ENCODE data around the gene GJB2.
"Not testable (repeated sequence)": the region's sequence is repeated elsewhere in the genome, so short reads cannot be mapped to it uniquely, and the experiment has no call there.

The GJB2 gene

GRCh38 chr13:20165417-20166257 lies 27.1 kb downstream of the GJB2 start:
- DNase-seq (ENCODE audit: low read depth) = no peak

- DNase-seq (ENCODE audit: low read depth) = no peak
Observed at GRCh38 chr13:20161951-20162300, 30.8 kb downstream of the GJB2 start.

- no peak for DNase-seq (ENCODE audit: low read depth)
Observed at GRCh38 chr13:20161275-20161950, 31.3 kb downstream of the GJB2 start.

GRCh38 chr13:20160306-20161274 lies 32.1 kb downstream of the GJB2 start, which contains the start of gene GJA3:
GJA3 (minus strand) TSS chr13:20161052; CDS start chr13:20143288, 17,764 bp downstream.
- no peak for DNase-seq (ENCODE audit: low read depth)

DNA sequence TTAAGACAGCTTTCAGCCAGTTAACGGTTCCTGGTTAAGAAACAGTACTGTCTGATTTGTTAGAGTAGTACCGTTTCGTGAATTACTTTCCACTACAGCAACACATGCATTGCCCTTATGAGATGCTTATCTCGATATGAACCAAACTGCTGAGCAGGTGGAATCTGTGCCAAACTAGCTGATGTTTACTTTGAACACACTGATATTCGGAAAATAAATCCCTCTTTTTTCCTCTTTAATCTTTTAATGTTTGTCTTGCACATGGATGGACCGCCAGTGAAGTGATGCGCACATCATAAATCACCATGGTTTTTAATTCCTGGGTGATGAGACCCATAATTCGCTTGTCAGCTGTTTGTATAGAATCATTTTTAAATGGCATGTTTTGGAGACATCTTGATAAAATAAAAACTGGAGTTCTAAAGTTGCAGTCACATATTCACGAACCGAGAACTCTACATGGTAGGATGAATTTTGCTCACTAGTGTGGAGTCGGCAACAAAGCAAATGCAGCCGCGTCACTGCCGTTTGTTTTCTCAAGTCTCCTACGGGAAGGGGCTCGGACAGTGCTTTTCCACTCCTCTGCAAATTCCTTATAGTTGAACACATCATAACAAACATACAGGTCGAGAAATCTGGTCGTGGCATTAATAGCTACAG lies 33.0 kb downstream of the GJB2 start:
- no peak for DNase-seq (ENCODE audit: low read depth)

- no peak for DNase-seq (ENCODE audit: low read depth)
Observed at GRCh38 chr13:20157151-20157796, 35.5 kb downstream of the GJB2 start.

GRCh38 chr13:20156702-20157101 lies 36.0 kb downstream of the GJB2 start:
- DNase-seq (ENCODE audit: low read depth) = no peak

- DNase-seq (ENCODE audit: low read depth) = not testable (repeated sequence)
Observed at GRCh38 chr13:20153290-20153689, 39.4 kb downstream of the GJB2 start.

DNA sequence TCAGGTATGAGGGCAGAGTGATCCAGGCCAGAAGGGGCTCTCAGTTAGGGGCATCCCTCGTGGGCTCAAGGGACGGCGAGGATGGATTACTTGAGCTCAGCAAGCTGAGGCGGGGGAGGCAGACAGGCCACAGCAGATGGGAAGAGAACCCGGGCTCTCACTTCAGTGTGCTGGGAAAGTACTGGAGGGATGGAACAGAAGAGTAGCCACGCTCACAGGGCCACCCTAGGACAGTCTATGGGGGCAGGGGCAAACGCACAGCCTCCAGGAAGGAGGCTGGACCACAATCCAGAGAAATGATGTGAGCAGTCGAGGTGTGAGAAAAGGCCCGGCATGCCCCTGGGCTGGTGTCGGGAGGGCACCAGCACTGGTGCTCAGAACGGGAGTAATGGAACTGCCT lies 41.1 kb downstream of the GJB2 start:
- DNase-seq (ENCODE audit: low read depth) = no peak

DNA sequence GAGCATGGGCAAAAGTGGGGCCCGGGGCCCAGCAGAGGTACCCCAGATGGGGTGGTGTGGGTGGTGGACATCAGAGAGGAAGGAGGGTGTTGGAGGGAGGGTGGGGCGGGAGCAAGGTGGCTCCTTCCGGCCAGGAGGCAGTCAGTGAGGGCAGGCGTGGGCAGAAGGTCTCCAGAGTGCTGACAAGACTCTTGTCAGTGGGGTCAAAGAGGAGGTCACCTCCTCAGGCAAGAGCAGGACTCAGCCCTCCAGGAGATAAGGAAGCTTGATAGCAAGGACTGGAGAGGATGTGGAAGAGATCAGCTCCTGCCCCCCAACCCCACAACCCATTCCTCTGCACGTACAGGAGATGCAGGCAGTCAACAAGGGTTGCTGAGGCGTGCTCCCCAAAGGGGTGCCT lies 41.7 kb downstream of the GJB2 start:
- no peak for DNase-seq (ENCODE audit: low read depth)

- DNase-seq (ENCODE audit: low read depth) = no peak
Observed at GRCh38 chr13:20150561-20150960, 42.2 kb downstream of the GJB2 start.

GRCh38 chr13:20149762-20150161 lies 43.0 kb downstream of the GJB2 start:
- no peak for DNase-seq (ENCODE audit: low read depth)

- DNase-seq (ENCODE audit: low read depth) = no peak
Observed at GRCh38 chr13:20148501-20149183, 44.1 kb downstream of the GJB2 start.

GRCh38 chr13:20146381-20146780 lies 46.4 kb downstream of the GJB2 start:
- no peak for DNase-seq (ENCODE audit: low read depth)

- no peak for DNase-seq (ENCODE audit: low read depth)
Observed at GRCh38 chr13:20145521-20145920, 47.2 kb downstream of the GJB2 start.

DNA sequence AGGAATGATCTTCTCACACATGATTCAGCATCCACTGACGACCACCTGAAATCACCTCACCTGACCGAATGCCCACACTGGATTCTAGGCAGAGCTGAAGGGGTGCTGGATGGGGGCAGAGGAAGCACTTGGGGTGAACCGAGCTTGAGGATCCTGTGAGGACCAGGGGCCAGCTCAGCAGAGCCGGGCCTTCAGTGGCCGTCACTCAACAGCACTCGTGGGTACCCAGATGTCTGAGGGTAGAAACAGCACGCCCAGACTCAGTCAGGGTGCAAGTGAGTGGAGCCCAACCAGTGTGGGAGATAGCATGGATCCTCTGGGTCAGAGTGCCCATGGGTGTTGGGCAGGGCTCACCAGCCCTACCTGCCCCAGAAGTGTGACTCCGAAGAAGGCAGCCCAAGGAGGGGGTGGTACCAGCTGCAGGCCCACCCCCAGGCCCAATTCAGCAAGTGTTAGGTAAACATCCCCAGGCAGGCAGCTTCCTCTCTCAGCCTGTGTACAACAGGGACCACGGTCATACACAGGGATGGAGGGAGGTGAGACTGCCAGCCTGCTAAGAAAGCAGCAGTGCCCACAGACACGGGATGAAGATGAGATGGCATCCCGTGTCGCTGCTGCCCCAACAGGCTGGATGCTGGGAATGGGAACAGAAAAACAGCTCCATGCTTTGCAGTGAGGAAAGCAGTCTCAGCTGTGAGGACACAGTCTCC lies 48.4 kb downstream of the GJB2 start:
- DNase-seq (ENCODE audit: low read depth) = no peak

- no peak for DNase-seq (ENCODE audit: low read depth)
Observed at GRCh38 chr13:20142927-20143480, 49.7 kb downstream of the GJB2 start.

DNA sequence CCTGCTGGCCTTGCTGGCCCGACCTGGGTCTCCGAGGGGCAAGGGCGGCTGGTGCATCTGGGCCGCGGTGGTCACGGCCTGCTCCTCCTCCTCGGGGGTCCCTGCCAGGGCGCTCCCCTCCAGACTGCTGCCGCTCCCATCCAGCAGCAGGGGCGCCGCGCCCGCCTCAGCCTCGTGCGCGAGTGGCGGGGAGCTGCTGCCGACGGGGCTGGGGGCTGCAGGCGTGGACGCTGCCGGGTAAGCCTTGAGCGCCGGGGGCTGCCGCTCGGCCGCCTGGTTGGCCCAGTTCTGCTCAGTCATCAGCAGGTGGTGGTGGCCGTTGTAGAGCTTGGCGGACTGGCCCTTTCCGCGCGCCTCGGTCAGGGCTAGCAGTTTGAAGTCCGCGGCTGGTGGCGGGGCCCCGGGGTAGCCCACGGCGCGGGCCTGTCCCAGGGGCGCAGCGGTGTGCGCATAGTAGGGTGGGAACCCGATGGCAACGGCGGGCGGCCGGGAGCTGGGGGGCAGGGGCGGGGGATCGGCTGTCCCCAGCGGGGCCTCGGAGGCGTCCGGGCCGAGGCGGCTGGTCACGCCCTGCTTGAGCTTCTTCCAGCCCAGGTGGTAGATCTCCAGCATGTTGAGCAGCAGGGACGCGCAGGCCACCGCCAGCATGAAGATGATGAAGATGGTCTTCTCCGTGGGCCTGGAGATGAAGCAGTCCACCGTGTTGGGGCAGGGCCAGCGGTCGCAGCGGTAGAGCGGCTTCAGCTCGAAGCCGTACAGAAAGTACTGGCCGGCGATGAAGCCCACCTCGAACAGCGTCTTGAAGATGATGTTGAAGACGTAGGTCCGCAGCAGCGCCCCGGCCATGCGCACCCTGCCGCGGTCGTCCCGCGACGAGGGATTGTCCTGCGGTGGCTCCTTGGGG lies 50.5 kb downstream of the GJB2 start:
- DNase-seq (ENCODE audit: low read depth) = no peak
